T-helper 17 cell (primary cell): ENCODE measurements around the gene IQSEC3. TPM values are rescaled to one million over a fixed set of nuclear protein-coding genes. Genes with fewer than 3 reads are reported as not detected.

Experiments
- ATAC-seq: fragments of 150-1000 bp; cut with Tn5 transposase; 2 replicates; pipeline ENCODE4 v1.10.0; 2021; ENCODE audit warnings: mild to moderate bottlenecking, moderate library complexity
- DNase-seq, 3 donors: peaks; one replicate each; pipeline versions ENCODE4 v3.0.0 to v3.0.0-alpha.2; 2020 to 2021
- H3K9me3 ChIP-seq: one replicate; pipeline ENCODE4 v1.7.0; 2013; ENCODE audit warnings: low read length, mild to moderate bottlenecking; ENCODE audit not compliant: control insufficient read depth, poor library complexity, severe bottlenecking
- H3K27ac Mint-ChIP-seq: one replicate; pipeline ENCODE4 v1.8.0; 2022; ENCODE audit warnings: mild to moderate bottlenecking, moderate library complexity, mixed read lengths
- H3K27me3 Mint-ChIP-seq: one replicate; pipeline ENCODE4 v1.8.0; 2022; ENCODE audit warnings: mixed read lengths
- H3K36me3 Mint-ChIP-seq: one replicate; pipeline ENCODE4 v1.8.0; 2022; ENCODE audit warnings: low read depth, mixed read lengths
- H3K4me1 Mint-ChIP-seq: one replicate; pipeline ENCODE4 v1.8.0; 2022; ENCODE audit warnings: mild to moderate bottlenecking, mixed read lengths
- H3K4me3 Mint-ChIP-seq: one replicate; pipeline ENCODE4 v1.8.0; 2022; ENCODE audit warnings: mild to moderate bottlenecking, moderate library complexity, mixed read lengths
- total RNA-seq, 4 donors: library from RNA in 2 of 4; stranded (reverse) in 2 of 4; gene quantifications; one replicate each; pipeline ENCODE4 v1.2.3 and lab custom pipeline; 2022 to 2026

Gene IQSEC3
- total RNA-seq, 2 donors from 2014 or later: 0.29 to 0.60 TPM

DNA sequence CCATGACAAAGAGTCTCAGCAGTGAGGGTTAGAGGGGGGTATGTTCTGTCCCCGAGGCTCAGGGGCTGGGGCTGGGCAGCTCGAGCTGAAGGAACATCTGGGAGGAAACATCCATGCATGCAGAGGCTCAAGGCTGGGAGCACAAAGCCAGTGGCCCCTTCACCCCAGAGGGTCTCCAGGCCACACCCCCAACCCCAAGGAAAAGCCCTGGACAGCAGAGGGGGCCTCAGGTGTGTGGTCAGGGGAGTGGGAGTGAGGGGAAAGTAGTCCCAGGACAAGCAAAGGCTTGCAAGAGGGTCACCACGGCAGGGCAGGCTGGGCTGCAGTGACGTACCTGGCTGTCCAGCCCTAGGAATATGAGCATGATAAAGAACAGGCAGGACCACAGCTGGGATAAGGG, 129.9 kb downstream of the IQSEC3 start:
- H3K36me3 Mint-ChIP-seq: peaks cover 2% of the 10 kb centered on the region
- peaks cover 53% of the 10 kb centered on the region for H3K27me3 Mint-ChIP-seq
- H3K4me3 Mint-ChIP-seq: no peak overlapping the region
- H3K27ac Mint-ChIP-seq: no peak overlapping the region
- DNase-seq: no peak
- no peak for ATAC-seq
- peaks cover 3% of the 10 kb centered on the region for H3K4me1 Mint-ChIP-seq
- peaks cover 3% of the 10 kb centered on the region for H3K9me3 ChIP-seq

DNA sequence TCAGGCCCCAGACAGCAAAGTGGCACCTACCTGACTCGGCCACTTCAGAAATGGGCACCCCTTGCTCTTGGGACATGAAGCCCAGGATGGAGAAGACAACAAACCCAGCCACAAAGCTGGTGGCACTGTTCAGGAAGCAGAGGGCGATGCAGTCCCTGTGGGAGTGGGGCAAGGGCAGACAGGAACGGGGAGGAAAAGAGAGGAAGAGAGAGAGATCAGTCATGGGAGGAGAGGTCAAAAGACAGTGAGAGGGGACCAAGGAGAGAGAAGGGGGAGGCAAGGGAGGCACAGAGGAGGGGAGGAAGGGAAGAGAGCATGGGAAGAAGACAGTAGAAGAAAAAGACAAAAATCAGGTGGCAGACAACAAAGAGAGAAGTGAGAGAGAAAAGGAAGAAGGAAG, 130.8 kb downstream of the IQSEC3 start:
- Mint-ChIP-seq H3K27ac (no peak overlapping the region), H3K36me3 (peaks cover 2% of the 10 kb centered on the region), H3K27me3 (peaks cover 54% of the 10 kb centered on the region), H3K4me3 (no peak overlapping the region), H3K4me1 (peaks cover 3% of the 10 kb centered on the region)
- DNase-seq: no peak
- no peak for ATAC-seq
- H3K9me3 ChIP-seq: peaks cover 3% of the 10 kb centered on the region

- Mint-ChIP-seq H3K4me1 (peaks cover 5% of the 10 kb centered on the region), H3K27ac (no peak overlapping the region), H3K4me3 (no peak overlapping the region), H3K36me3 (peaks cover 2% of the 10 kb centered on the region), H3K27me3 (peaks cover 53% of the 10 kb centered on the region)
- peaks cover 3% of the 10 kb centered on the region for H3K9me3 ChIP-seq
- DNase-seq: no peak
- ATAC-seq: no peak
Measured at GRCh38 chr12:197911-198695, 131.5 kb downstream of the IQSEC3 start.

GRCh38 chr12:198705-199104, 132.1 kb downstream of the IQSEC3 start:
- H3K4me1 Mint-ChIP-seq: peaks cover 5% of the 10 kb centered on the region
- no peak overlapping the region for H3K4me3 Mint-ChIP-seq
- H3K36me3 Mint-ChIP-seq: peaks cover 2% of the 10 kb centered on the region
- H3K9me3 ChIP-seq: peaks cover 3% of the 10 kb centered on the region
- ATAC-seq: no peak
- H3K27me3 Mint-ChIP-seq: peaks cover 47% of the 10 kb centered on the region
- no peak overlapping the region for H3K27ac Mint-ChIP-seq
- no peak for DNase-seq

GRCh38 chr12:201361-201760, 134.8 kb downstream of the IQSEC3 start:
- no peak overlapping the region for H3K4me3 Mint-ChIP-seq
- peaks cover 3% of the 10 kb centered on the region for H3K9me3 ChIP-seq
- ATAC-seq: no peak
- peaks cover 5% of the 10 kb centered on the region for H3K4me1 Mint-ChIP-seq
- H3K36me3 Mint-ChIP-seq: peaks cover 2% of the 10 kb centered on the region
- H3K27ac Mint-ChIP-seq: no peak overlapping the region
- peaks cover 58% of the 10 kb centered on the region for H3K27me3 Mint-ChIP-seq
- DNase-seq: no peak

GRCh38 chr12:202081-202731, 135.6 kb downstream of the IQSEC3 start:
- H3K4me3 Mint-ChIP-seq: peak overlapping the region; percentile 37
- H3K36me3 Mint-ChIP-seq: peaks cover 2% of the 10 kb centered on the region
- ATAC-seq (no peak), DNase-seq (no peak)
- H3K27ac Mint-ChIP-seq: no peak overlapping the region
- peaks cover 66% of the 10 kb centered on the region for H3K27me3 Mint-ChIP-seq
- H3K9me3 ChIP-seq: no peaks in the 10 kb centered on the region
- H3K4me1 Mint-ChIP-seq: peaks cover 5% of the 10 kb centered on the region

DNA sequence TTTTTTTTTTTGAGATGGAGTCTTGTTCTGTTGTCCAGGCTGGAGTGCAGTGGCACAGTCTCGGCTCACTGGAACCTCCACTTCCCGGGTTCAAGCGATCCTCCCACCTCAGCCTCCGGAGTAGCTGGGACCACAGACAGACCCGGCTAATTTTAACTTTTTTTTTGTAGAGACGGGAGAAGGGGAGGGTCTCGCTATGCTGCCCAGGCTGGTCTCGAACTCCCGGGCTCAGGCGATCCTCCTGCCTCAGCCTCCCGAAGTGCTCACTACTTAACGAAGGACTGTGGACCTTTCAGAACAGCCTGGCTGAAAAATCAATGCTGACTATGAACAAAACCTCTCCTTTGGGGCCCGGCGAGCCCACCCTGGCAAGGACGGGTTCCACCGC, 136.5 kb downstream of the IQSEC3 start:
- Mint-ChIP-seq H3K27me3 (peaks cover 75% of the 10 kb centered on the region), H3K27ac (no peak overlapping the region), H3K4me3 (no peak overlapping the region), H3K4me1 (peaks cover 5% of the 10 kb centered on the region), H3K36me3 (no peaks in the 10 kb centered on the region)
- no peak for ATAC-seq
- H3K9me3 ChIP-seq: no peaks in the 10 kb centered on the region
- DNase-seq: no peak

DNA sequence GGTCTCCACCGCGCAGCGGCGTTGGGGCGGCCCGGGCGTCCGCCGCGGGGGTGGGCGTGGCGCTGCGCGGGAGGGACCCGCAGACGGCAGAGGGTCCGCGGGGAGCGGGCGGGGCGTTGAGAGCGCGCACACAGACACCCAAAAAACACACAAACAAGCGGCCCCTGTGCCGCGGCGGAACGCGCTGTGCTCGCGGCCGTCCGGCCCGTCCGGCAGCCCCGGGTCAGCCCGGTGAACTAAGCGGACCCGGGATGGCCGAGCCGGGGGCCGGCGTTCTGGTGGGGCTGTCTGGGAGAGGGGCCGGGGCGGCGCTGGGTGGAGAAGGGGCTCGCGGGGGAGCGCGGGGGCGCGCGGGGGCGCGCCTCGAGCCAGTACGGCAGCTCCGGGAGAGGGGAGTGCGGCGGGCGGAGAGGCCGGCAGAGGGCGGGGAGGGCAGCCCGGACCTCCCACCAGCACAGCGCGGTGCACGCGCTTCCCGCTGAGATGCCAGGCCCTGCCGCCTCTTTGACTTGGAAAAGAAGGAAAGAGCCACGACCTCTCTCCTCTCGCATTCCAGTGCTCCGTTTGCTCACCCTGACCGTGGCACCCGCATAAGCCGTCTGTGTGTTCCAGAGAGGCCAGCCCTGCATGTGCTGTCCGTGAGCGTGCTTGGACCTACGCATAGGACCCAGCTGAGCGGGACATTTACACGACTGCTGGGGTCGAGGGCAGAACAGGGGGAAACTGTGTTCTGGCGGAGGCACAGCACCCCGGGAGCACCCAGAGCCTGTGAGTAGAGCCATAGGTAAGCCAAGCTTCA, 137.1 kb downstream of the IQSEC3 start:
- peaks cover 81% of the 10 kb centered on the region for H3K27me3 Mint-ChIP-seq

DNA sequence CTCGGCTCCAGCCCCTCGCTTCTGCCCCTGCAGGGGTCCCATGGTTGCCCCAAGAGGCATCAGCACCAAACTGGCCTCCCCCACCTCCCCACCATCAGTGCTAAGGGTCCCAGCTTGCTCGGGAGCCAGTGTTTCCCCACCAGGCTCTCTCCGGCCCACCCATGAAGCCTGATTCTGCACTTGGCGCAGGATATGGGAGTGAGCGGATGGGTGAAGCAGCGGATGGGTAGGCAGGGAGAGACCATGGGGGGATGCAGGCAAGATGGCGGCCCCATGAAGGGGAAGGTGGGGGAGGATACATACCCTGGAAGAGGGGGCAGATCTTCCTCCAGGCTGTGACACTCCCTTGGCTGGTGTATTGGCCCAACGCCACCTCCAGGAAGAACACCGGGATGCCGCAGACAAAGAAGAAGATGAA, 137.7 kb downstream of the IQSEC3 start:
- H3K36me3 Mint-ChIP-seq: peaks cover 3% of the 10 kb centered on the region
- H3K4me3 Mint-ChIP-seq: no peak overlapping the region
- H3K4me1 Mint-ChIP-seq: peaks cover 5% of the 10 kb centered on the region
- DNase-seq: no peak
- no peaks in the 10 kb centered on the region for H3K9me3 ChIP-seq
- H3K27ac Mint-ChIP-seq: no peak overlapping the region
- ATAC-seq: no peak
- H3K27me3 Mint-ChIP-seq: peaks cover 85% of the 10 kb centered on the region

More for the DNA sequence above, 137.1 kb downstream of the IQSEC3 start:
- Mint-ChIP-seq H3K4me1 (peaks cover 5% of the 10 kb centered on the region), H3K4me3 (no peak overlapping the region), H3K36me3 (no peaks in the 10 kb centered on the region), H3K27ac (no peak overlapping the region)
- H3K9me3 ChIP-seq: no peaks in the 10 kb centered on the region
- DNase-seq (no peak), ATAC-seq (no peak)

DNA sequence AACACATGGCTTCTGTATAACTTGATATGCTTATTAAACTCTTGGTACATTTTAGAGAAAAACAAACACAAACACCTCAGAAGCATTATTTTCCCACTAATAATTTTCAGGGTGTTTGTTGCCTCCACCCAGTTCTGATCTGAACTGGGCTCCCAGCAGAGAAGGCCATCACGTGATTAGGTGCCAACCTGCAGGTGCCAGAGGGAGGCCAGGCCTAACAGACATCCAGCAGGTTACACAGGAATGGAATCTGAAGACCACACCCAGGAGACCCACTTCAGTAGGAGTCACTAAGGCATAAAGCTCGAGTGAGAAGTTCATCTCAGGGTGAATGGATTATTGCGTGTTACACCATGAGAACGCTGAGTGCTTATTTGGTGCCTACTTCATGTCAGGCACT, 138.5 kb downstream of the IQSEC3 start:
- H3K27ac Mint-ChIP-seq: no peak overlapping the region
- H3K36me3 Mint-ChIP-seq: peaks cover 4% of the 10 kb centered on the region
- no peak overlapping the region for H3K4me3 Mint-ChIP-seq
- ATAC-seq: no peak
- no peak for DNase-seq
- peaks cover 8% of the 10 kb centered on the region for H3K4me1 Mint-ChIP-seq
- peaks cover 88% of the 10 kb centered on the region for H3K27me3 Mint-ChIP-seq
- H3K9me3 ChIP-seq: no peaks in the 10 kb centered on the region

DNA sequence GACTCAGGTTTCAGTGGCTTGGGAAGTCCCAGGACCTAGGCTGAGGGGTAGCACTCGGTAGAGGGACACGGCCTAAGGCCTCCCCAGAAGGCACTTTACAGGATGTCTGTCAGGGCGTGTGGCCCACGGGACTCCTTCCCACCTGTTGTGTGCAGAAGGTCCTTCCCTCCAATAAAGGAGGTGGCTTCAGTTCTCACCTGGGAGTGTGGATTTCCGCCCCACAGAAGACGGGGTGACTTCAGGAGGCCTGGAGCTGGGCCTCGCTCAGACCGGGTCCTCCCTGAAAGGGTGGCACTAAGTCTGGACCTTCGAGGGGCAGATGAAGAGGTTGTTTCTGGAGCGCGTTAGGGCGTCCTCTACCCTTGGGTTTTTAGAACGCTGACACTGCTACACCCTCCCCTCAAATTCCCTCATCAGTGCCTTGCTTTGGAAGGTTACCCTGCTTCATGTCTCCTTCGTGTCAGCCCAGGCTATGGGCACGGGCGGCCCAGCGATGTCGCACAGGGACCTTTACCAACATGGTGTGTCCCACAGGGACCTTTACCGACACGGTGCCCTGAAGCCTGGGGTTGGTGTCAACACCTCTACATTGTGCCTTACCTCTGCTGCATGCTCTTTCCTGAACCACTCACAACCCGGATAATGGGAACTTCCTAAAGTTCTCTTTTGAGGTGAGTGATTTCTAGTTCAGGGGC, 140.3 kb downstream of the IQSEC3 start:
- Mint-ChIP-seq H3K4me1 (peaks cover 5% of the 10 kb centered on the region), H3K27me3 (peaks cover 90% of the 10 kb centered on the region), H3K27ac (no peak overlapping the region), H3K36me3 (peaks cover 5% of the 10 kb centered on the region), H3K4me3 (no peak overlapping the region)
- H3K9me3 ChIP-seq: no peaks in the 10 kb centered on the region
- DNase-seq: no peak
- no peak for ATAC-seq

- ATAC-seq (no peak), DNase-seq (no peak)
- Mint-ChIP-seq H3K4me1 (peaks cover 3% of the 10 kb centered on the region), H3K27me3 (peaks cover 87% of the 10 kb centered on the region), H3K27ac (no peak overlapping the region), H3K36me3 (peaks cover 6% of the 10 kb centered on the region), H3K4me3 (peak overlapping the region; percentile 50)
- H3K9me3 ChIP-seq: no peaks in the 10 kb centered on the region
Measured at GRCh38 chr12:207804-208203, 141.2 kb downstream of the IQSEC3 start.

- Mint-ChIP-seq H3K4me3 (no peak overlapping the region), H3K4me1 (peaks cover 8% of the 10 kb centered on the region), H3K27me3 (peaks cover 95% of the 10 kb centered on the region), H3K27ac (no peak overlapping the region), H3K36me3 (peaks cover 6% of the 10 kb centered on the region)
- ATAC-seq: no peak
- no peak for DNase-seq
- no peaks in the 10 kb centered on the region for H3K9me3 ChIP-seq
Measured at GRCh38 chr12:208813-209212, 142.2 kb downstream of the IQSEC3 start.
